CMK (cell line): ENCODE measurements around the gene CYP26C1.

ENCODE experiments used
- DNase-seq: peaks from one replicate; pipeline ENCODE4 v3.0.0-alpha.2; 2010; ENCODE audit warnings: low read depth

CYP26C1 gene

GRCh38 chr10:93059975-93060886 lies at the start of gene CYP26C1:
Gene CYP26C1 (plus strand): TSS chr10:93060798. CDS start chr10:93061264, 466 bp downstream.
- no peak for DNase-seq

- no peak for DNase-seq
Measured at GRCh38 chr10:93015722-93016121, 44.9 kb upstream of the CYP26C1 start.

GRCh38 chr10:93023013-93023650 lies 37.5 kb upstream of the CYP26C1 start:
- DNase-seq = no peak

- no peak for DNase-seq
Measured at GRCh38 chr10:93026072-93026471, 34.5 kb upstream of the CYP26C1 start.

GRCh38 chr10:93027508-93027907 lies 33.1 kb upstream of the CYP26C1 start:
- no peak for DNase-seq

- no peak for DNase-seq
Measured at GRCh38 chr10:93028883-93029282, 31.7 kb upstream of the CYP26C1 start.

GRCh38 chr10:93030409-93030808 lies 30.2 kb upstream of the CYP26C1 start:
- no peak for DNase-seq

GRCh38 chr10:93032105-93032808 lies 28.3 kb upstream of the CYP26C1 start:
- DNase-seq = no peak

- no peak for DNase-seq
Measured at GRCh38 chr10:93032809-93033137, 27.8 kb upstream of the CYP26C1 start.

GRCh38 chr10:93034426-93034825 lies 26.2 kb upstream of the CYP26C1 start:
- no peak for DNase-seq

GRCh38 chr10:93039110-93039509 lies 21.5 kb upstream of the CYP26C1 start:
- DNase-seq = no peak

- no peak for DNase-seq
Measured at GRCh38 chr10:93039721-93040120, 20.9 kb upstream of the CYP26C1 start.

GRCh38 chr10:93054486-93054885 lies 6.1 kb upstream of the CYP26C1 start:
- DNase-seq = no peak

- DNase-seq = no peak
Measured at GRCh38 chr10:93058139-93058538, 2.5 kb upstream of the CYP26C1 start.

GRCh38 chr10:93060887-93061593 lies 442 bp downstream of the CYP26C1 start:
- no peak for DNase-seq

GRCh38 chr10:93061594-93062513 lies 1.3 kb downstream of the CYP26C1 start:
- DNase-seq = no peak

- no peak for DNase-seq
Measured at GRCh38 chr10:93062514-93063143, 2.0 kb downstream of the CYP26C1 start.

GRCh38 chr10:93063144-93063976 lies 2.8 kb downstream of the CYP26C1 start:
- DNase-seq = no peak

GRCh38 chr10:93063977-93064660 lies 3.5 kb downstream of the CYP26C1 start:
- DNase-seq = no peak
